Glomerular endothelial cell (primary cell): ENCODE measurements around the gene STK16. TPM values are rescaled to one million over a fixed set of nuclear protein-coding genes. Genes with fewer than 3 reads are reported as not detected.

Source experiments
- total RNA-seq: library from RNA; depleted of rRNA; stranded (reverse); fragments of >200 nt; gene quantifications from 2 replicates; pipeline ENCODE4 v1.2.3, GENCODE V29; 2015

The STK16 gene
- total RNA-seq, 1 donor from 2014 or later: 13.7 TPM

Other genes starting within 250 kb of the STK16 start
- not detected in 2 replicates for gene CFAP65, start 204.0 kb upstream of the STK16 start, total RNA-seq
- gene IHH, start 184.6 kb upstream of the STK16 start, total RNA-seq: not detected in 2 replicates
- gene NHEJ1, start 84.7 kb upstream of the STK16 start, total RNA-seq: 18.3 and 21.0 TPM in 2 replicates
- gene SLC23A3, start 75.5 kb upstream of the STK16 start, total RNA-seq: 1.3 TPM in 1 of 2 replicates, not detected in the other
- 33.2 and 40.3 TPM in 2 replicates for gene CNPPD1, start 68.6 kb upstream of the STK16 start, total RNA-seq
- 43.8 and 48.0 TPM in 2 replicates for gene RETREG2, start 67.2 kb upstream of the STK16 start, total RNA-seq
- gene ZFAND2B, start 38.7 kb upstream of the STK16 start, total RNA-seq: 23.7 and 26.1 TPM in 2 replicates
- gene ABCB6, start 26.5 kb upstream of the STK16 start, total RNA-seq: 11.8 and 17.8 TPM in 2 replicates
- 64.2 and 65.2 TPM in 2 replicates for gene ATG9A, start 15.8 kb upstream of the STK16 start, total RNA-seq
- 19.1 and 32.2 TPM in 2 replicates for gene ANKZF1, start 15.7 kb upstream of the STK16 start, total RNA-seq
- 5.1 and 6.2 TPM in 2 replicates for gene GLB1L, start within 50 bp of the STK16 start, total RNA-seq
- not detected in 2 replicates for gene TUBA4B, start 7.8 kb downstream of the STK16 start, total RNA-seq
- 7.8 and 21.4 TPM in 2 replicates for gene TUBA4A, start 8.4 kb downstream of the STK16 start, total RNA-seq
- gene DNAJB2, start 33.9 kb downstream of the STK16 start, total RNA-seq: 31.7 and 33.1 TPM in 2 replicates
- 0.47 and 0.97 TPM in 2 replicates for gene PTPRN, start 63.9 kb downstream of the STK16 start, total RNA-seq
- gene RESP18, start 87.3 kb downstream of the STK16 start, total RNA-seq: not detected in 2 replicates
- 48.9 and 50.9 TPM in 2 replicates for gene DNPEP, start 142.4 kb downstream of the STK16 start, total RNA-seq
- not detected in 2 replicates for gene DES, start 172.9 kb downstream of the STK16 start, total RNA-seq
- 1.6 and 1.7 TPM in 2 replicates for gene SPEG, start 189.4 kb downstream of the STK16 start, total RNA-seq